GM18868 (cell line): ENCODE measurements around the gene LAG3.
"Not testable (repeated sequence)": the region's sequence is repeated elsewhere in the genome, so short reads cannot be mapped to it uniquely, and the experiment has no call there.

Experiments
- ATAC-seq: cut with Tn5 transposase; IDR thresholded peaks from one replicate; pipeline ENCODE4 v1.9.1; 2021; ENCODE audit warnings: mild to moderate bottlenecking, moderate library complexity; ENCODE audit not compliant: unreplicated experiment

Gene LAG3

GRCh38 chr12:6772331-6772695 is at the start of gene LAG3:
Gene LAG3 (plus strand): TSS chr12:6772520. CDS start chr12:6772853, 333 bp downstream.
- ATAC-seq, result no peak

- no peak for ATAC-seq
These were observed 49.5 kb upstream of the LAG3 start for GRCh38 chr12:6722863-6723262.

- ATAC-seq, result peak; percentile 90
These were observed 48.5 kb upstream of the LAG3 start, which contains the start of gene COPS7A for GRCh38 chr12:6723607-6724408. Gene COPS7A (plus strand): TSS chr12:6724046. CDS start chr12:6724657, 611 bp downstream.

- ATAC-seq, result peak; percentile 24
These were observed 47.9 kb upstream of the LAG3 start for GRCh38 chr12:6724409-6724797.

GRCh38 chr12:6725350-6725749 is 47.0 kb upstream of the LAG3 start:
- no peak for ATAC-seq

GRCh38 chr12:6729186-6729585 is 43.1 kb upstream of the LAG3 start:
- ATAC-seq, result no peak

- no peak for ATAC-seq
These were observed 42.2 kb upstream of the LAG3 start for GRCh38 chr12:6730169-6730568.

GRCh38 chr12:6734506-6735387 is 37.6 kb upstream of the LAG3 start:
- ATAC-seq, result no peak

- no peak for ATAC-seq
These were observed 36.7 kb upstream of the LAG3 start for GRCh38 chr12:6735448-6736191.

GRCh38 chr12:6736754-6737153 is 35.6 kb upstream of the LAG3 start:
- ATAC-seq, result no peak

GRCh38 chr12:6742080-6742479 is 30.2 kb upstream of the LAG3 start:
- not testable (repeated sequence) for ATAC-seq

GRCh38 chr12:6742834-6743233 is 29.5 kb upstream of the LAG3 start:
- ATAC-seq, result no peak

GRCh38 chr12:6743300-6743699 is 29.0 kb upstream of the LAG3 start:
- ATAC-seq, result not testable (repeated sequence)

GRCh38 chr12:6745741-6746525 is 26.4 kb upstream of the LAG3 start:
- ATAC-seq, result no peak

GRCh38 chr12:6747216-6747615 is 25.1 kb upstream of the LAG3 start:
- ATAC-seq, result no peak

- ATAC-seq, result no peak
These were observed 23.6 kb upstream of the LAG3 start for GRCh38 chr12:6748761-6749160.

- no peak for ATAC-seq
These were observed 21.8 kb upstream of the LAG3 start for GRCh38 chr12:6750506-6750905.

GRCh38 chr12:6751767-6752166 is 20.6 kb upstream of the LAG3 start:
- ATAC-seq, result no peak

GRCh38 chr12:6752167-6752920 is 20.0 kb upstream of the LAG3 start:
- ATAC-seq, result no peak
